Measurements from ENCODE around the gene MYLK.
A peak's percentile ranks its signal among the peaks of the same experiment; 100 is the strongest.

Gene MYLK

GRCh38 chr3:123586968-123587367 is 297.2 kb downstream of the MYLK start:
- DNase-seq (ENCODE audit: low spot score), result no peak

GRCh38 chr3:123586131-123586530 is 298.0 kb downstream of the MYLK start:
- peak; percentile 67 for DNase-seq (ENCODE audit: low spot score)

GRCh38 chr3:123584988-123585937 is 298.9 kb downstream of the MYLK start, which contains the start of gene HACD2:
HACD2 (minus strand) TSS chr3:123585053; CDS start chr3:123585027, 26 bp downstream.
- DNase-seq (ENCODE audit: low spot score), result peak; percentile 98

GRCh38 chr3:123584284-123584987 is 299.7 kb downstream of the MYLK start:
- peak; percentile 43 for DNase-seq (ENCODE audit: low spot score)

GRCh38 chr3:123583561-123583960 is 300.6 kb downstream of the MYLK start:
- DNase-seq (ENCODE audit: low spot score), result no peak

- DNase-seq (ENCODE audit: low spot score), result peak; percentile 19
Observed at GRCh38 chr3:123582315-123582714, 301.8 kb downstream of the MYLK start.

- no peak for DNase-seq (ENCODE audit: low spot score)
Observed at GRCh38 chr3:123576122-123576521, 308.0 kb downstream of the MYLK start.

- DNase-seq (ENCODE audit: low spot score), result no peak
Observed at GRCh38 chr3:123571973-123572365, 312.2 kb downstream of the MYLK start.

GRCh38 chr3:123571264-123571972 is 312.7 kb downstream of the MYLK start:
- DNase-seq (ENCODE audit: low spot score), result no peak

GRCh38 chr3:123568875-123569274 is 315.3 kb downstream of the MYLK start:
- DNase-seq (ENCODE audit: low spot score), result no peak

GRCh38 chr3:123568034-123568433 is 316.1 kb downstream of the MYLK start:
- no peak for DNase-seq (ENCODE audit: low spot score)

- no peak for DNase-seq (ENCODE audit: low spot score)
Observed at GRCh38 chr3:123564056-123564455, 320.1 kb downstream of the MYLK start.

- no peak for DNase-seq (ENCODE audit: low spot score)
Observed at GRCh38 chr3:123562547-123562946, 321.6 kb downstream of the MYLK start.

- no peak for DNase-seq (ENCODE audit: low spot score)
Observed at GRCh38 chr3:123561188-123561587, 322.9 kb downstream of the MYLK start.
